H1 (cell line): ENCODE results near the gene ENPP4. TPM values are rescaled to one million over a fixed set of nuclear protein-coding genes. Genes with fewer than 3 reads are reported as not detected.

Experiments used
- CTCF ChIA-PET: fragments of 300-600 bp; sonication (Branson Sonifier 250); formaldehyde crosslinking; loops from one replicate; lab custom pipeline; 2021; ENCODE audit not compliant: partially characterized antibody; lab: Charles Lee
- POLR2A ChIA-PET: fragments of 300-600 bp; sonication (Branson Sonifier 250); formaldehyde crosslinking; loops from one replicate; lab custom pipeline; 2021; ENCODE audit warnings: inconsistent platforms; ENCODE audit not compliant: partially characterized antibody; lab: Charles Lee
- DNase-seq, 2 experiments: peaks; one replicate each; pipeline versions ENCODE4 v3.0.0 to v3.0.0-alpha.2; 2010 to 2022; ENCODE audit warnings: low spot score in 2 of 2, low read depth in 1 of 2, mixed read lengths in 1 of 2
- FAIRE-seq: peaks from 2 replicates; lab custom pipeline; 2011; peaks lifted over from hg19 to GRCh38; lab: Jason Lieb, UNC
- H2AFZ ChIP-seq: 2 replicates; pipeline ENCODE4 v1.8.1; 2012; ENCODE audit warnings: low read length, inconsistent platforms
- H2AK5ac ChIP-seq: 2 replicates; pipeline ENCODE4 v1.6.1; 2013; ENCODE audit warnings: low read depth, low read length
- H2BK120ac ChIP-seq: replicated peaks from 2 replicates; pipeline ENCODE3; 2013; ENCODE audit warnings: low read depth, low read length, inconsistent platforms
- H2BK12ac ChIP-seq: 2 replicates; pipeline ENCODE4 v1.6.1; 2013; ENCODE audit warnings: low read depth, low read length
- H2BK15ac ChIP-seq: 2 replicates; pipeline ENCODE4 v1.6.1; 2013; ENCODE audit warnings: low read length
- H2BK20ac ChIP-seq: 2 replicates; pipeline ENCODE4 v1.6.1; 2013; ENCODE audit warnings: low read length
- H2BK5ac ChIP-seq: 2 replicates; pipeline ENCODE4 v1.6.1; 2013; ENCODE audit warnings: low read depth, low read length
- H3K14ac ChIP-seq: 2 replicates; pipeline ENCODE4 v1.6.1; 2013; ENCODE audit warnings: inconsistent platforms; ENCODE audit not compliant: insufficient read length
- H3K18ac ChIP-seq: 2 replicates; pipeline ENCODE4 v1.6.1; 2013; ENCODE audit warnings: low read length; ENCODE audit errors: extremely low read depth
- H3K23ac ChIP-seq: 2 replicates; pipeline ENCODE4 v1.6.1; 2013; ENCODE audit warnings: inconsistent platforms; ENCODE audit not compliant: insufficient read length
- H3K23me2 ChIP-seq: 2 replicates; pipeline ENCODE4 v1.6.1; 2013; ENCODE audit warnings: low read depth, low read length
- H3K27ac ChIP-seq: 2 replicates; pipeline ENCODE4 v1.6.1; 2011; ENCODE audit warnings: low read depth, low read length, inconsistent platforms
- H3K27me3 ChIP-seq, 4 experiments: replicated peaks in 1 of 4; 1 replicate in 1 of 4; 2 replicates in 3 of 4; pipeline versions ENCODE4 v1.6.1 to v1.8.1; 2011 to 2013; ENCODE audit warnings: low read length in 3 of 4, mild to moderate bottlenecking in 3 of 4, inconsistent platforms in 2 of 4, mixed read lengths in 2 of 4, moderate library complexity in 1 of 4; ENCODE audit not compliant: control insufficient read depth in 3 of 4, insufficient read depth in 3 of 4; ENCODE audit errors: extremely low read depth in 1 of 4
- H3K36me3 ChIP-seq, 4 experiments: 2 replicates each; pipeline versions ENCODE4 v1.6.1 to v1.8.1; 2011 to 2013; ENCODE audit warnings: mild to moderate bottlenecking in 4 of 4, low read length in 3 of 4, moderate library complexity in 2 of 4, control low read depth in 1 of 4, inconsistent platforms in 1 of 4; ENCODE audit not compliant: insufficient read depth in 4 of 4, control insufficient read depth in 2 of 4
- H3K4ac ChIP-seq: replicated peaks from 2 replicates; pipeline ENCODE3; 2013; ENCODE audit warnings: low read length, low read depth, mixed read lengths, inconsistent platforms; ENCODE audit not compliant: insufficient read length
- H3K4me1 ChIP-seq, 4 experiments: replicated peaks in 1 of 4; 1 replicate in 1 of 4; 2 replicates in 3 of 4; pipeline versions ENCODE4 v1.6.1 to v1.8.1; 2011 to 2013; ENCODE audit warnings: low read length in 3 of 4, inconsistent platforms in 2 of 4, mixed read lengths in 1 of 4; ENCODE audit not compliant: insufficient read depth in 4 of 4, control insufficient read depth in 3 of 4
- H3K4me2 ChIP-seq, 2 experiments: 2 replicates each; pipeline versions ENCODE4 v1.6.1 to v1.8.1; 2011 to 2013; ENCODE audit warnings: low read depth in 2 of 2, low read length in 2 of 2, control low read depth in 1 of 2, inconsistent platforms in 1 of 2, mild to moderate bottlenecking in 1 of 2; ENCODE audit not compliant: insufficient read depth in 1 of 2
- H3K4me3 ChIP-seq, 4 experiments: fragments of 200-600, 300-600 bp in 1 of 4; sonication (generic), shearing (Covaris generic), sonication (Bioruptor Twin) in 1 of 4; 2 replicates each; pipeline versions ENCODE4 v1.5.1 to v1.8.1; 2011 to 2016; ENCODE audit warnings: low read length in 4 of 4, low read depth in 3 of 4, control low read depth in 2 of 4, inconsistent platforms in 2 of 4, mild to moderate bottlenecking in 2 of 4, mixed read lengths in 1 of 4, moderate library complexity in 1 of 4; ENCODE audit not compliant: insufficient read depth in 2 of 4; ENCODE audit errors: extremely low read depth in 1 of 4
- H3K56ac ChIP-seq: replicated peaks from 2 replicates; pipeline ENCODE3; 2013; ENCODE audit warnings: low read depth, mild to moderate bottlenecking, mixed read lengths, low read length, inconsistent platforms; ENCODE audit not compliant: insufficient read length
- H3K79me1 ChIP-seq: 2 replicates; pipeline ENCODE4 v1.6.1; 2013; ENCODE audit warnings: low read depth, low read length, control low read depth
- H3K79me2 ChIP-seq, 2 experiments: 2 replicates each; pipeline versions ENCODE4 v1.6.1 to v1.8.1; 2012 to 2013; ENCODE audit warnings: low read length in 2 of 2, mild to moderate bottlenecking in 2 of 2, inconsistent platforms in 1 of 2; ENCODE audit not compliant: insufficient read depth in 2 of 2, control insufficient read depth in 1 of 2
- H3K9ac ChIP-seq, 4 experiments: replicated peaks in 1 of 4; 1 replicate in 1 of 4; 2 replicates in 3 of 4; pipeline versions ENCODE4 v1.6.1 to v1.8.1; 2011 to 2013; ENCODE audit warnings: low read depth in 3 of 4, low read length in 3 of 4, control low read depth in 2 of 4, mild to moderate bottlenecking in 2 of 4, moderate library complexity in 2 of 4, inconsistent platforms in 1 of 4; ENCODE audit errors: extremely low read depth in 1 of 4
- H3K9me3 ChIP-seq, 2 experiments: 2 replicates each; pipeline versions ENCODE4 v1.6.1 to v1.8.1; 2012 to 2013; ENCODE audit warnings: mild to moderate bottlenecking in 2 of 2, moderate library complexity in 2 of 2, control low read depth in 1 of 2, inconsistent platforms in 1 of 2, low read depth in 1 of 2, low read length in 1 of 2, mixed read lengths in 1 of 2; ENCODE audit not compliant: insufficient read depth in 2 of 2
- H4K20me1 ChIP-seq, 2 experiments: replicated peaks in 1 of 2; 2 replicates each; pipeline versions ENCODE3 to v1.8.1; 2011 to 2013; ENCODE audit warnings: inconsistent platforms in 2 of 2, low read length in 2 of 2, mild to moderate bottlenecking in 1 of 2; ENCODE audit not compliant: insufficient read depth in 2 of 2, control insufficient read depth in 1 of 2
- H4K5ac ChIP-seq: 2 replicates; pipeline ENCODE4 v1.6.1; 2013; ENCODE audit warnings: low read length, low read depth, mixed read lengths, inconsistent platforms; ENCODE audit not compliant: insufficient read length
- H4K8ac ChIP-seq: 2 replicates; pipeline ENCODE4 v1.8.0; 2013; ENCODE audit warnings: mild to moderate bottlenecking, moderate library complexity, low read length, inconsistent platforms; ENCODE audit not compliant: insufficient read depth; ENCODE audit errors: extremely low read depth
- H4K91ac ChIP-seq: replicated peaks from 2 replicates; pipeline ENCODE3; 2013; ENCODE audit warnings: low read length, mixed read lengths, inconsistent platforms; ENCODE audit not compliant: insufficient read length
- CEBPB ChIP-seq: IDR thresholded peaks from 2 replicates; pipeline ENCODE4 v1.6.1; 2012; ENCODE audit warnings: low read depth, low read length
- SIRT6 ChIP-seq: IDR thresholded peaks from one replicate; pipeline ENCODE4 v1.7.1; 2012; ENCODE audit warnings: low read length, inconsistent platforms
- WGBS, 2 experiments: shearing (Covaris generic) in 1 of 2; methylation state at CpG; one replicate each; pipeline versions ENCODE4 v1.1.6 to v1.1.7; 2013 to 2015; ENCODE audit warnings: low lambda C conversion rate in 2 of 2, mixed read lengths in 2 of 2, inconsistent platforms in 1 of 2, low coverage in 1 of 2, missing lambda C conversion rate in 1 of 2; ENCODE audit not compliant: insufficient replicate concordance in 2 of 2, insufficient coverage in 1 of 2, insufficient read length in 1 of 2; ENCODE audit errors: extremely low coverage in 1 of 2, missing lambda C conversion rate in 1 of 2; 5-methylcytosine and 5-hydroxymethylcytosine counted together
- long read RNA-seq, 2 experiments: library from RNA in 1 of 2; library from capped mRNA in 1 of 2; stranded (forward); transcript quantifications; one replicate each; pipeline ENCODE4 v2.0.0, GENCODE V29; 2021; ENCODE audit warnings: inconsistent platforms in 1 of 2
- polyA minus RNA-seq, 3 experiments: library from RNA; depleted of rRNA, polyadenylated mRNA; stranded (reverse); fragments of >200 nt; gene quantifications; 1 replicate in 2 of 3; 2 replicates in 1 of 3; pipeline ENCODE4 v1.2.3, GENCODE V29; 2011
- polyA plus RNA-seq, 7 experiments: library from polyadenylated mRNA; depleted of rRNA in 3 of 7; stranded (reverse) in 5 of 7; unstranded in 2 of 7; fragments of >200 nt in 5 of 7; fragments of 200-250 nt in 2 of 7; gene quantifications; 1 replicate in 5 of 7; 2 replicates in 1 of 7; 4 replicates in 1 of 7; pipeline versions ENCODE4 v1.2.1 to v1.2.3, GENCODE V29; 2011 to 2013; ENCODE audit warnings: missing spikeins in 2 of 7, mixed read lengths in 2 of 7
- total RNA-seq: library from RNA; stranded (reverse); fragmentation: NEBNext Ultra II Directional; extraction: Animal tissue kit (Norgen Biotek cat#: 25700); gene quantifications from 2 replicates; pipeline ENCODE4 v1.2.1, GENCODE V29; 2021
- TF ChIP-seq, protein P1 (sequence below), 3 experiments: IDR thresholded peaks; 1 replicate in 2 of 3; 2 replicates in 1 of 3; pipeline versions ENCODE4 v1.5.1 to v1.6.1; 2011; ENCODE audit warnings: low read length in 3 of 3, mild to moderate bottlenecking in 3 of 3, inconsistent platforms in 2 of 3, low read depth in 1 of 3, moderate library complexity in 1 of 3; ENCODE audit not compliant: insufficient read depth in 1 of 3; ENCODE audit errors: control extremely low read depth in 1 of 3

The ENPP4 gene, protein sequence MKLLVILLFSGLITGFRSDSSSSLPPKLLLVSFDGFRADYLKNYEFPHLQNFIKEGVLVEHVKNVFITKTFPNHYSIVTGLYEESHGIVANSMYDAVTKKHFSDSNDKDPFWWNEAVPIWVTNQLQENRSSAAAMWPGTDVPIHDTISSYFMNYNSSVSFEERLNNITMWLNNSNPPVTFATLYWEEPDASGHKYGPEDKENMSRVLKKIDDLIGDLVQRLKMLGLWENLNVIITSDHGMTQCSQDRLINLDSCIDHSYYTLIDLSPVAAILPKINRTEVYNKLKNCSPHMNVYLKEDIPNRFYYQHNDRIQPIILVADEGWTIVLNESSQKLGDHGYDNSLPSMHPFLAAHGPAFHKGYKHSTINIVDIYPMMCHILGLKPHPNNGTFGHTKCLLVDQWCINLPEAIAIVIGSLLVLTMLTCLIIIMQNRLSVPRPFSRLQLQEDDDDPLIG
- total RNA-seq (4.2 and 4.4 TPM in 2 replicates), polyA plus RNA-seq (2011; rRNA removed) (1.1 and 2.0 TPM in 2 replicates), polyA minus RNA-seq (2011; rRNA and poly(A)+ RNA removed) (3.2 and 5.6 TPM in 2 replicates)
- polyA plus RNA-seq (2011; cell fraction: cytosol; rRNA removed): 1.9 TPM
- 1.0 TPM for polyA plus RNA-seq (2011; cell fraction: nucleus; rRNA removed)
- 1.4 to 3.0 TPM (median 1.6 TPM) in 4 replicates for polyA plus RNA-seq (2012, experiment 1 of 2)
- 0.18 TPM for polyA plus RNA-seq (2012, experiment 2 of 2)
- 5.3 TPM for polyA plus RNA-seq (2013, experiment 1 of 2)
- 5.4 TPM for polyA plus RNA-seq (2013, experiment 2 of 2)
- 2.1 TPM for polyA minus RNA-seq (2011; cell fraction: cytosol; rRNA and poly(A)+ RNA removed)
- polyA minus RNA-seq (2011; cell fraction: nucleus; rRNA and poly(A)+ RNA removed): 4.9 TPM
- long read RNA-seq, experiment 1, full-length matches to known transcripts: 2 of 7 reads
- long read RNA-seq, experiment 1, partial matches to known transcripts: 1 of 7 reads
- long read RNA-seq, experiment 1, other reads (novel, unspliced or antisense): 4 of 7 reads
- long read RNA-seq, experiment 2, full-length matches to known transcripts: 3 of 3 reads
- long read RNA-seq, experiment 2, partial matches to known transcripts: 0 of 3 reads
- long read RNA-seq, experiment 2, other reads (novel, unspliced or antisense): 0 of 3 reads

DNA sequence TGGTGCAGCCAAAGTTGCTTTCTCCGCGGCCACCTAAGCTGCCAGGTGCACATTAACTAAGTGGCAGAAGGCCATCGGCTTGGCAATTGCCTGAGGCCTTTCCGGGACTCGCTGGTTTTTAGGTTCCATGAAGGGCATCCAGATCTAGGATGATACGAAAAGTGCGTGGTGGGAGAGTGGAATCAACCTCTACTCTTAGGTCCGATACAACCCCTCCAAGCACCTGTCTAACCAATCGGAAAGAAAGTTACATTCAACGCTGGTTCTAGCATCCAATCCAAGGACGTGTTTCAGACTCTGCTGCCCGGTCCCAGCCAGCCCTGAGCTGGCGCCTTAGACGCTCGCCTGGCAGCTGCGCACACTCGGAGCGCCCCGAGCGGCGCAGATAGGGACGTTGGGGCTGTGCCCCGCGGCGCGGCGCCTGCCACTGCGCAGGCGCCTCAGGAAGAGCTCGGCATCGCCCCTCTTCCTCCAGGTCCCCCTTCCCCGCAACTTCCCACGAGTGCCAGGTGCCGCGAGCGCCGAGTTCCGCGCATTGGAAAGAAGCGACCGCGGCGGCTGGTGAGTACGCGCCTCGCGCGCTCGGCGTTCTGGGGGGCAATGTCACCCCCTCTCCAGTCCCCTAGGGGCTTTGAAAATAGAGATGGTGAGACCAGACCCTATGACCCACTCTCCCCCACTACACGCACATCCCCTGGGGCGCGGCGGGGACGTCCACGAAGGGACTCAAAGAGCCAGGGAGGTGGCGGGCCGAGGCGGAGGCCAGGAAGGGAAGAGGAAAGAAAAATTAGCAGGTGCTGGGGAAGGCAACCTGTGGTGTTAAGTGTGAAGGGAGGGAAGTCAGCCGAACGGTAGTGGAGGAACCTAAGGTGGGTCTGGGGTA is at the start of gene ENPP4:
ENPP4 (plus strand) TSS at position 361 of the 883 bp plus-strand sequence. CDS start 9,595 bp downstream, outside the sequence.
- H3K14ac ChIP-seq: no peak within 1 kb of the TSS
- H4K8ac ChIP-seq: peak within 1 kb of the TSS; percentile 92
- H3K4me3 ChIP-seq: peak within 1 kb of the TSS; percentile 59 to 99 (median 88)
- H3K9me3 ChIP-seq: no peaks in the 10 kb centered on the region
- no peak within 1 kb of the TSS for H4K91ac ChIP-seq
- no peak within 1 kb of the TSS for H2BK12ac ChIP-seq
- H2AK5ac ChIP-seq: no peak within 1 kb of the TSS
- peaks cover 0 to 2% (median 0%) of the 10 kb centered on the region in 4 experiments; a peak in 1 of 7 replicates for H3K4me1 ChIP-seq
- H3K18ac ChIP-seq: no peak within 1 kb of the TSS; the same call in 1 of the 2 replicates
- CTCF ChIA-PET: interaction anchor here (0.9 to 1.5 kb wide), 6 partner anchors 9 to 362 kb away, joined by 3 to 4 read pairs (median 3); partner anchors contain the start of gene RCAN2
- H3K23ac ChIP-seq: no peak within 1 kb of the TSS
- H3K23me2 ChIP-seq: peaks cover 10% of the 10 kb centered on the region
- H3K27ac ChIP-seq: no peak within 1 kb of the TSS
- H3K36me3 ChIP-seq: no peaks in the 10 kb centered on the region
- DNase-seq: peak; percentile 93 to 95
- H2BK15ac ChIP-seq: no peak within 1 kb of the TSS
- 2% methylated on average over 51 of the region's 61 CpGs; no CpG with 5 or more reads in 1 of the 2 experiments for WGBS, 2 experiments
- H3K9ac ChIP-seq: peak within 1 kb of the TSS in 3 of 4 experiments; percentile 49 to 56 (median 49); a peak in 5 of 7 replicates
- peak within 1 kb of the TSS; percentile 15 for H4K5ac ChIP-seq
- no peak within 1 kb of the TSS for H3K56ac ChIP-seq
- no peak within 1 kb of the TSS for H2BK120ac ChIP-seq
- POLR2A ChIA-PET: interaction anchor here (1.0 to 1.7 kb wide), 3 partner anchors 10 to 27 kb away, joined by 3 to 4 read pairs (median 3); no protein-coding TSS in a partner anchor
- H2BK20ac ChIP-seq: no peak within 1 kb of the TSS
- H2AFZ ChIP-seq: peak within 1 kb of the TSS; percentile 94
- no peak within 1 kb of the TSS for H3K4ac ChIP-seq
- H3K4me2 ChIP-seq: peak within 1 kb of the TSS; percentile 70 to 85
- peak; percentile 97 for FAIRE-seq
- H3K27me3 ChIP-seq: peaks cover 0 to 3% (median 1%) of the 10 kb centered on the region in 4 experiments; a peak in 1 of 7 replicates
- H3K79me1 ChIP-seq: no peaks in the 10 kb centered on the region
- no peaks in the 10 kb centered on the region for H4K20me1 ChIP-seq
- no peak within 1 kb of the TSS for H2BK5ac ChIP-seq
- no peaks in the 10 kb centered on the region for H3K79me2 ChIP-seq
- TF ChIP-seq SIRT6 (no peak), CEBPB (no peak)
- TF ChIP-seq, protein P1, sequence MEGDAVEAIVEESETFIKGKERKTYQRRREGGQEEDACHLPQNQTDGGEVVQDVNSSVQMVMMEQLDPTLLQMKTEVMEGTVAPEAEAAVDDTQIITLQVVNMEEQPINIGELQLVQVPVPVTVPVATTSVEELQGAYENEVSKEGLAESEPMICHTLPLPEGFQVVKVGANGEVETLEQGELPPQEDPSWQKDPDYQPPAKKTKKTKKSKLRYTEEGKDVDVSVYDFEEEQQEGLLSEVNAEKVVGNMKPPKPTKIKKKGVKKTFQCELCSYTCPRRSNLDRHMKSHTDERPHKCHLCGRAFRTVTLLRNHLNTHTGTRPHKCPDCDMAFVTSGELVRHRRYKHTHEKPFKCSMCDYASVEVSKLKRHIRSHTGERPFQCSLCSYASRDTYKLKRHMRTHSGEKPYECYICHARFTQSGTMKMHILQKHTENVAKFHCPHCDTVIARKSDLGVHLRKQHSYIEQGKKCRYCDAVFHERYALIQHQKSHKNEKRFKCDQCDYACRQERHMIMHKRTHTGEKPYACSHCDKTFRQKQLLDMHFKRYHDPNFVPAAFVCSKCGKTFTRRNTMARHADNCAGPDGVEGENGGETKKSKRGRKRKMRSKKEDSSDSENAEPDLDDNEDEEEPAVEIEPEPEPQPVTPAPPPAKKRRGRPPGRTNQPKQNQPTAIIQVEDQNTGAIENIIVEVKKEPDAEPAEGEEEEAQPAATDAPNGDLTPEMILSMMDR (IDR thresholded peaks at IDR 0.05; ENCODE audit: control extremely low read depth in 1 of 3, insufficient read depth in 1 of 3, low read depth in 1 of 3, low read length in 3 of 3): 0 out of 4 replicates have a peak, but pooled peaks of 1 of the 3 experiments have one; percentile 6
